PFSK-1 (cell line): ENCODE data around the gene CYTH3.

Source experiments
- FOXP2 ChIP-seq: optimal IDR thresholded peaks from 2 replicates; pipeline ENCODE3; 2011; ENCODE audit warnings: borderline replicate concordance, control low read depth, inconsistent platforms; ENCODE audit not compliant: insufficient read depth; ENCODE audit errors: extremely low read length, extremely low read depth
- POLR2AphosphoS5 ChIP-seq: IDR thresholded peaks from 2 replicates; pipeline ENCODE4 v1.6.1; 2012; ENCODE audit warnings: low read depth, mild to moderate bottlenecking, control low read depth, low read length, moderate library complexity
- SIN3A ChIP-seq: IDR thresholded peaks from 2 replicates; pipeline ENCODE4 v1.6.1; 2012; ENCODE audit warnings: mild to moderate bottlenecking, low read length, moderate library complexity, borderline replicate concordance; ENCODE audit not compliant: insufficient read depth
- TAF1 ChIP-seq: IDR thresholded peaks from 2 replicates; pipeline ENCODE4 v1.6.1; 2012; ENCODE audit warnings: low read length, control low read depth, borderline replicate concordance; ENCODE audit not compliant: insufficient read depth
- TF ChIP-seq, protein P1 (sequence below), 2 experiments: IDR thresholded peaks; 2 replicates each; pipeline versions ENCODE4 v1.6.1 to v1.8.0; 2011 to 2012; ENCODE audit warnings: low read depth in 2 of 2, low read length in 2 of 2, control low read depth in 1 of 2, inconsistent platforms in 1 of 2, mild to moderate bottlenecking in 1 of 2, moderate library complexity in 1 of 2; ENCODE audit not compliant: insufficient read depth in 1 of 2

Gene CYTH3

DNA sequence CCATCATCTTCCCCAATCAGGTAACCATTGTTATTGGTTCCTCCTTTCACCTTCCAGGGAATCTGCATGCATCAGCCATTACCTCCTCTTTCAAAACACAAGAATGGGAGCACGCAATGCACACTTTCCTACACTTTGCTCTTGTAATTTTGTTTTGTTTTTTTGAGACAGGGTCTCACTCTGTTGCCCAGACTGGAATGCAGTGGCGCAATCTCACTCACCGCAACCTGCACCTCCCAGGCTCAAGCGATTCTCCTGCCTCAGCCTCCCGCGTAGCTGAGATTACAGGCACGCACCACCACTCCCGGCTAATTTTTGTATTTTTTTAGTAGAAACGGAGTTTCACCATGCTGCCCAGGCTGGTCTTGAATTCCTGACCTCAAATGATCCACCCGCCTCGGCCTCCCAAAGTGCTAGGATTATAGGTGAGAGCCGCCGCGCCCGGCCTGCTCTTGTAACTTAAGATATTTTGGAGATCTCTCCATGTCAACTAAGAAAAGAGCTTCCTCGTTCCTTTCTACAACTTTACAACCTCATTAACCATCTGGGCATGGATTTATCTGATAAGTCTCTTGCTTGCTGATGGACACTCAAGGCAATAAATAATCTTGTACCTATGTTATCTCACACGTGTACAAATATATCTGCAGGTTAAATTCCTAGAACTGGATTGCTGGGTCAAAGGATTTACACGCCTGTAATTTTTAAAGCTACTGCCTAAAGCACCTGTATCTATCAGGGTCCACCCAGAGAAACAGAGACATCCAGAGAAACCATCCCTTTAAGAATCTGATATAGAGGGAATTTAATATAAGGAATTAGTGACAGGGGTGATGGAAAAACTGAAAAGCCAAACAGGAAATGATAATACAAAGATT lies 4.2 kb downstream of the CYTH3 start:
- TF ChIP-seq FOXP2 (no peak), TAF1 (no peak), POLR2AphosphoS5 (no peak), SIN3A (no peak)
- TF ChIP-seq, protein P1, sequence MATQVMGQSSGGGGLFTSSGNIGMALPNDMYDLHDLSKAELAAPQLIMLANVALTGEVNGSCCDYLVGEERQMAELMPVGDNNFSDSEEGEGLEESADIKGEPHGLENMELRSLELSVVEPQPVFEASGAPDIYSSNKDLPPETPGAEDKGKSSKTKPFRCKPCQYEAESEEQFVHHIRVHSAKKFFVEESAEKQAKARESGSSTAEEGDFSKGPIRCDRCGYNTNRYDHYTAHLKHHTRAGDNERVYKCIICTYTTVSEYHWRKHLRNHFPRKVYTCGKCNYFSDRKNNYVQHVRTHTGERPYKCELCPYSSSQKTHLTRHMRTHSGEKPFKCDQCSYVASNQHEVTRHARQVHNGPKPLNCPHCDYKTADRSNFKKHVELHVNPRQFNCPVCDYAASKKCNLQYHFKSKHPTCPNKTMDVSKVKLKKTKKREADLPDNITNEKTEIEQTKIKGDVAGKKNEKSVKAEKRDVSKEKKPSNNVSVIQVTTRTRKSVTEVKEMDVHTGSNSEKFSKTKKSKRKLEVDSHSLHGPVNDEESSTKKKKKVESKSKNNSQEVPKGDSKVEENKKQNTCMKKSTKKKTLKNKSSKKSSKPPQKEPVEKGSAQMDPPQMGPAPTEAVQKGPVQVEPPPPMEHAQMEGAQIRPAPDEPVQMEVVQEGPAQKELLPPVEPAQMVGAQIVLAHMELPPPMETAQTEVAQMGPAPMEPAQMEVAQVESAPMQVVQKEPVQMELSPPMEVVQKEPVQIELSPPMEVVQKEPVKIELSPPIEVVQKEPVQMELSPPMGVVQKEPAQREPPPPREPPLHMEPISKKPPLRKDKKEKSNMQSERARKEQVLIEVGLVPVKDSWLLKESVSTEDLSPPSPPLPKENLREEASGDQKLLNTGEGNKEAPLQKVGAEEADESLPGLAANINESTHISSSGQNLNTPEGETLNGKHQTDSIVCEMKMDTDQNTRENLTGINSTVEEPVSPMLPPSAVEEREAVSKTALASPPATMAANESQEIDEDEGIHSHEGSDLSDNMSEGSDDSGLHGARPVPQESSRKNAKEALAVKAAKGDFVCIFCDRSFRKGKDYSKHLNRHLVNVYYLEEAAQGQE (IDR thresholded peaks at IDR 0.05; ENCODE audit: insufficient read depth in 1 of 2, low read depth in 2 of 2, low read length in 2 of 2), result no peak

DNA sequence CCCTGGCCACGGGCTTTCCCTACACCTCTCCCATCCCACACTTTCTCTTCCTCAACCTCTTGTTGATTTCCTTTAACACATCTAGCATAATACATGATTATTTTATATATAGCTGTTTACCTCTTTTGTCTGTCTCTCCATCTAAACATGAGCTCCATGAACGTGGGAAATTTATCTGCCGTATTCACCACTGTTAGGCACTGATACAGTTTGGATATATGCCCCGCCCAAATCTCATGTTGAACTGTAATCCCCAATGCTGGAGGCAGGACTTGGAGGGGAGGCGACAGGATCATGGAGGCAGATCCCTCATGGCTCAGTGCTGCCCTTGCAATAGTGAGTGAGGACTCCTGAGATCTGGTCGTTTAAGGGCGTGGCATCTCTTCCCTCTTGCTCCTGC lies 5.7 kb downstream of the CYTH3 start:
- no peak for TF ChIP-seq POLR2AphosphoS5
- TF ChIP-seq, protein P1 (IDR thresholded peaks at IDR 0.05; ENCODE audit: insufficient read depth in 1 of 2, low read depth in 2 of 2, low read length in 2 of 2), result no peak

DNA sequence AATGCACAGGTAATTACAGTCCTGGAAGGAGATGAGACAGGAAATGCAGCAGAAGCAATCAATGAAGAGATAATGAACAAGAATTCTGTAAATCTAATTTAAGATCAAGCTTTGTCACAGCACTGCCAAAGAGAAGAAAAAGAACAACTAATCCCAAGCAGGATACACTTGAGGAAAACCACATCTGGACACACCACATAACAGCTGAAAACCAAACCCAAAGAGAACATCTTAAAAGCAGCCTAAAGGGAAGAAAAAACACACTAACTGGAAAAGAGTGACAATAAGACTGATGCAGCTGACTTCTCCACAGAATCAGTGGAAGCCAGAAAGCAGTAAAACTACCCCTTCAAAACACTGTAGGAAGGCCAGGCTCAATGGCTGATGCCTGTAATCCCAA lies 10.2 kb downstream of the CYTH3 start:
- TF ChIP-seq TAF1, result no peak
- TF ChIP-seq, protein P1 (IDR thresholded peaks at IDR 0.05; ENCODE audit: insufficient read depth in 1 of 2, low read depth in 2 of 2, low read length in 2 of 2), result no peak
- TF ChIP-seq SIN3A, result no peak
- no peak for TF ChIP-seq FOXP2
- TF ChIP-seq POLR2AphosphoS5, result no peak

DNA sequence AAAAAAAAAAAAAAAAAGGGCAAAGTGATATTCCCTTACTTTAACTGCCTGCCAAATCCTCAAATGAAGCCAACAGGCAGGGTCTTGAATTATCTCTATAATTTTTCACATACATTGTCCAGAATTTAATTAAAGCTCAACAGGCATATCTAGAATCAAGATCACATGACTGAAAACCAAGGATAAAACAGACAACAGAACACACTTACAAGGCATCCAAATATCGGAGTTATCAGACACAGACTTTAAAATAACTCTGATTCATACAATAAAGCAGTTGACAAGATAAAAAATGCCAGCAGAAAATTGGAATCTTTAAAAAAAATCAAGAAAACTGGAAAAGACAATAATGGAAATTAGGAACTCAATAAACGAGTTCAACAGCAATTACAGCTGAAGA lies 10.7 kb downstream of the CYTH3 start:
- TF ChIP-seq SIN3A (no peak), FOXP2 (no peak), TAF1 (no peak), POLR2AphosphoS5 (no peak)
- TF ChIP-seq, protein P1 (IDR thresholded peaks at IDR 0.05; ENCODE audit: insufficient read depth in 1 of 2, low read depth in 2 of 2, low read length in 2 of 2), result no peak
